Measurements from ENCODE around the gene HOTAIR.

Gene HOTAIR

GRCh38 chr12:53928054-53928835 lies 46.5 kb downstream of the HOTAIR start:
- no peaks in the 10 kb centered on the region; the same call in none of the 2 replicates for H3K27me3 ChIP-seq (replicated peaks; ENCODE audit: control insufficient read depth, insufficient read depth, low read length)
- no peaks in the 10 kb centered on the region for H3K36me3 ChIP-seq (ENCODE audit: control insufficient read depth, insufficient read depth, low read length)
- DNase-seq (ENCODE audit: extremely low read depth, insufficient read length), result no peak
- TF ChIP-seq CTCF (IDR thresholded peaks at IDR 0.05; ENCODE audit: insufficient read depth, low read length, poor library complexity, severe bottlenecking), result no peak
- H3K4me3 ChIP-seq (replicated peaks; ENCODE audit: low read depth, low read length), result no peak overlapping the region

GRCh38 chr12:53927220-53928029 lies 47.3 kb downstream of the HOTAIR start:
- Histone ChIP-seq H3K4me3 (replicated peaks; ENCODE audit: low read depth, low read length) (no peak overlapping the region), H3K27me3 (replicated peaks; ENCODE audit: control insufficient read depth, insufficient read depth, low read length) (no peaks in the 10 kb centered on the region; the same call in none of the 2 replicates), H3K36me3 (ENCODE audit: control insufficient read depth, insufficient read depth, low read length) (no peaks in the 10 kb centered on the region)
- DNase-seq (ENCODE audit: extremely low read depth, insufficient read length), result no peak
- no peak for TF ChIP-seq CTCF (IDR thresholded peaks at IDR 0.05; ENCODE audit: insufficient read depth, low read length, poor library complexity, severe bottlenecking)

- no peaks in the 10 kb centered on the region; the same call in 1 of the 2 replicates for H3K27me3 ChIP-seq (replicated peaks; ENCODE audit: control insufficient read depth, insufficient read depth, low read length)
- DNase-seq (ENCODE audit: extremely low read depth, insufficient read length), result no peak
- no peak overlapping the region for H3K4me3 ChIP-seq (replicated peaks; ENCODE audit: low read depth, low read length)
- no peaks in the 10 kb centered on the region for H3K36me3 ChIP-seq (ENCODE audit: control insufficient read depth, insufficient read depth, low read length)
- no peak for TF ChIP-seq CTCF (IDR thresholded peaks at IDR 0.05; ENCODE audit: insufficient read depth, low read length, poor library complexity, severe bottlenecking)
These were observed 50.0 kb downstream of the HOTAIR start for GRCh38 chr12:53924521-53925405.

- no peak overlapping the region for H3K4me3 ChIP-seq (replicated peaks; ENCODE audit: low read depth, low read length)
- DNase-seq (ENCODE audit: extremely low read depth, insufficient read length), result no peak
- no peaks in the 10 kb centered on the region for H3K36me3 ChIP-seq (ENCODE audit: control insufficient read depth, insufficient read depth, low read length)
- H3K27me3 ChIP-seq (replicated peaks; ENCODE audit: control insufficient read depth, insufficient read depth, low read length), result no peaks in the 10 kb centered on the region
- TF ChIP-seq CTCF (IDR thresholded peaks at IDR 0.05; ENCODE audit: insufficient read depth, low read length, poor library complexity, severe bottlenecking), result no peak
These were observed 57.7 kb downstream of the HOTAIR start for GRCh38 chr12:53916788-53917655.
